Liver (tissue), 9 donors: ENCODE measurements around the gene RNGTT. TPM values are rescaled to one million over a fixed set of nuclear protein-coding genes. Genes with fewer than 3 reads are reported as not detected.
A peak's percentile ranks its signal among the peaks of the same experiment; 100 is the strongest.

Experiments
- DNase-seq: peaks from one replicate; pipeline ENCODE4 v3.0.0-alpha.2; 2017; ENCODE audit warnings: low spot score
- H3K27ac ChIP-seq, 2 donors: one replicate each; pipeline ENCODE4 v1.7.0; 2013; ENCODE audit warnings: inconsistent platforms in 2 of 2, low read length in 2 of 2, control low read depth in 1 of 2, low read depth in 1 of 2, mild to moderate bottlenecking in 1 of 2
- H3K27me3 ChIP-seq, 4 donors: one replicate each; pipeline versions ENCODE4 v1.6.1 to v1.7.0; 2013; ENCODE audit warnings: low read length in 3 of 4, inconsistent platforms in 1 of 4, mild to moderate bottlenecking in 1 of 4, moderate library complexity in 1 of 4; ENCODE audit not compliant: control insufficient read depth in 4 of 4, insufficient read depth in 4 of 4
- H3K36me3 ChIP-seq, 4 donors: one replicate each; pipeline versions ENCODE4 v1.6.1 to v1.7.0; 2013; ENCODE audit warnings: low read length in 3 of 4, mild to moderate bottlenecking in 3 of 4, low read depth in 1 of 4, moderate library complexity in 1 of 4; ENCODE audit not compliant: control insufficient read depth in 4 of 4, insufficient read depth in 3 of 4
- H3K4me1 ChIP-seq, 4 donors: one replicate each; pipeline versions ENCODE4 v1.6.1 to v1.7.0; 2013; ENCODE audit warnings: low read length in 3 of 4, mild to moderate bottlenecking in 3 of 4, moderate library complexity in 1 of 4; ENCODE audit not compliant: control insufficient read depth in 4 of 4, insufficient read depth in 4 of 4
- H3K4me3 ChIP-seq, 3 donors: one replicate each; pipeline versions ENCODE4 v1.6.1 to v1.7.0; 2013; ENCODE audit warnings: low read length in 3 of 3, control low read depth in 1 of 3, low read depth in 1 of 3, mild to moderate bottlenecking in 1 of 3
- H3K9ac ChIP-seq, 2 donors: one replicate each; pipeline ENCODE4 v1.7.0; 2013; ENCODE audit warnings: low read length in 2 of 2, mild to moderate bottlenecking in 2 of 2, moderate library complexity in 2 of 2, control low read depth in 1 of 2, low read depth in 1 of 2
- H3K9me3 ChIP-seq, 4 donors: one replicate each; pipeline versions ENCODE4 v1.6.1 to v1.7.0; 2013; ENCODE audit warnings: low read length in 3 of 4; ENCODE audit not compliant: control insufficient read depth in 4 of 4
- ATF3 ChIP-seq: IDR thresholded peaks from 2 replicates; pipeline ENCODE4 v1.6.1; 2016; ENCODE audit warnings: antibody characterized with exemption
- CTCF ChIP-seq: fragments of 150-350 bp; IDR thresholded peaks from 2 replicates; pipeline ENCODE4 v1.5.1; 2017; ENCODE audit warnings: improper control_type of control experiment, low read depth, low read length; ENCODE audit not compliant: missing input control
- EGR1 ChIP-seq, 2 donors: IDR thresholded peaks; 2 replicates each; pipeline ENCODE4 v1.6.1; 2016 to 2018; ENCODE audit warnings: antibody characterized with exemption in 2 of 2, low read depth in 2 of 2
- FOXA1 ChIP-seq: IDR thresholded peaks from 2 replicates; pipeline ENCODE4 v1.6.1; 2016; ENCODE audit warnings: antibody characterized with exemption
- FOXA2 ChIP-seq: IDR thresholded peaks from 2 replicates; pipeline ENCODE4 v1.6.1; 2016; ENCODE audit warnings: antibody characterized with exemption
- GABPA ChIP-seq, 2 donors: IDR thresholded peaks in 1 of 2; conservative IDR thresholded peaks in 1 of 2; 2 replicates each; pipeline ENCODE4 v1.6.1; 2016; ENCODE audit warnings: antibody characterized with exemption in 2 of 2, mild to moderate bottlenecking in 1 of 2, moderate library complexity in 1 of 2
- HNF4A ChIP-seq, 2 donors: conservative IDR thresholded peaks; 2 replicates each; pipeline ENCODE4 v1.6.1; 2016; ENCODE audit warnings: antibody characterized with exemption in 2 of 2, mild to moderate bottlenecking in 2 of 2
- HNF4G ChIP-seq: IDR thresholded peaks from 2 replicates; pipeline ENCODE4 v1.6.1; 2016; ENCODE audit warnings: antibody characterized with exemption
- JUND ChIP-seq, 2 donors: IDR thresholded peaks; 2 replicates each; pipeline ENCODE4 v1.6.1; 2016; ENCODE audit warnings: antibody characterized with exemption in 2 of 2
- MAX ChIP-seq: IDR thresholded peaks from 2 replicates; pipeline ENCODE4 v1.6.1; 2016; ENCODE audit warnings: antibody characterized with exemption
- NR2F2 ChIP-seq: IDR thresholded peaks from 2 replicates; pipeline ENCODE4 v1.6.1; 2016; ENCODE audit warnings: antibody characterized with exemption
- RAD21 ChIP-seq, 2 donors: IDR thresholded peaks; 2 replicates each; pipeline ENCODE4 v1.6.1; 2016; ENCODE audit warnings: antibody characterized with exemption in 2 of 2, mild to moderate bottlenecking in 2 of 2
- RXRA ChIP-seq, 2 donors: IDR thresholded peaks; 2 replicates each; pipeline ENCODE4 v1.6.1; 2017 to 2018; ENCODE audit warnings: antibody characterized with exemption in 2 of 2, mild to moderate bottlenecking in 1 of 2
- SP1 ChIP-seq: IDR thresholded peaks from 2 replicates; pipeline ENCODE4 v1.6.1; 2018; ENCODE audit warnings: antibody characterized with exemption, mild to moderate bottlenecking
- TAF1 ChIP-seq: conservative IDR thresholded peaks from 2 replicates; pipeline ENCODE4 v1.6.1; 2016; ENCODE audit warnings: antibody characterized with exemption, mild to moderate bottlenecking
- YY1 ChIP-seq: IDR thresholded peaks from 2 replicates; pipeline ENCODE4 v1.6.1; 2016; ENCODE audit warnings: antibody characterized with exemption, mild to moderate bottlenecking
- WGBS: extraction: QIAGEN DNeasy Blood & Tissue Kit; methylation state at CpG from one replicate; pipeline ENCODE4 v1.1.7; 2013; 5-methylcytosine and 5-hydroxymethylcytosine counted together
- polyA plus RNA-seq, 2 donors: library from polyadenylated mRNA; stranded (reverse) in 1 of 2; unstranded in 1 of 2; fragments of 200-250 nt in 1 of 2; fragments of >200 nt in 1 of 2; fragmentation: Nextera tagmentation in 1 of 2; extraction: Ambion mirVana in 1 of 2; gene quantifications; one replicate each; pipeline versions ENCODE4 v1.2.1 to v1.2.3, GENCODE V29; 2013 to 2015
- total RNA-seq, 2 donors: library from RNA; depleted of rRNA; stranded (reverse); fragments of >200 nt; gene quantifications; one replicate each; pipeline ENCODE4 v1.2.3, GENCODE V29; 2014
- TF ChIP-seq, protein P1 (sequence below): IDR thresholded peaks from 2 replicates; pipeline ENCODE4 v1.6.1; 2016; ENCODE audit warnings: antibody characterized with exemption
- TF ChIP-seq, protein P2 (sequence below): IDR thresholded peaks from 2 replicates; pipeline ENCODE4 v1.6.1; 2016; ENCODE audit warnings: antibody characterized with exemption, mild to moderate bottlenecking
- donor health status: healthy.
- donor health status: healthy.
- donor health status: healthy.
- donor health status: healthy.
- donor health status: healthy.

RNGTT gene
- total and polyA plus RNA-seq, 4 donors: 4.1 to 20.8 (median 7.2) TPM

GRCh38 chr6:88671624-88672023 lies 291.8 kb downstream of the RNGTT start:
- no peak overlapping the region for H3K4me3 ChIP-seq
- H3K36me3 ChIP-seq: no peaks in the 10 kb centered on the region
- TF ChIP-seq HNF4A (conservative IDR thresholded peaks at IDR 0.05): peak in 1 of 2 donors; percentile 16
- TF ChIP-seq HNF4G: no peak
- TF ChIP-seq CTCF: no peak
- TF ChIP-seq JUND (IDR thresholded peaks at IDR 0.05): no peak
- no peak overlapping the region for H3K9ac ChIP-seq
- 45% methylated on average over 2 of the region's 2 CpGs for whole genome bisulfite sequencing
- H3K27me3 ChIP-seq: no peaks in the 10 kb centered on the region
- no peak overlapping the region for H3K27ac ChIP-seq
- peaks cover 0 to 4% (median under 1%) of the 10 kb centered on the region in 4 donors for H3K9me3 ChIP-seq
- H3K4me1 ChIP-seq: peaks cover 4 to 26% (median 12%) of the 10 kb centered on the region in 4 donors
- DNase-seq: no peak

DNA sequence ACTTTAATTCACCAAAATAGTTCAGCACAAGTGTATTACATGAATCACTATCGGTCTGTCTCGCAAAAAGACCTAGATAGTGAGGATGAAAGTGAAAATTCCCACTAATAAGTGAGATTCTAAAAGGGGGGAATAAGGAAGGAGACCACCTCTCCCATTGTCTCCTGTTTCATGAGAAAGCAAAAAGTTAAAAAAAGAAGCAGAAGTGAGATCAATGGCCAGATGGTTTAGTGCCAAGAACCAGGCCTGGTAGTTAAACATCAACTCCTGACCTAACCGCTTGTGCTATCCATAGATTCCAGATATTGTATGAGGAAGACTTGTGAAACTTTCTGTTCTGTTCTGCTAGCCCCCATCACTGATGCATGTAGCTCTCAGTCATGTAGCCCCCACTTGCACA lies 293.0 kb downstream of the RNGTT start:
- no peak for DNase-seq
- Histone ChIP-seq H3K9ac (no peak overlapping the region), H3K27ac (peak overlapping the region; percentile 40 to 41), H3K9me3 (peaks cover 0 to 4% (median under 1%) of the 10 kb centered on the region in 4 donors), H3K4me1 (peaks cover 4 to 26% (median 12%) of the 10 kb centered on the region in 4 donors), H3K27me3 (no peaks in the 10 kb centered on the region), H3K4me3 (no peak overlapping the region), H3K36me3 (no peaks in the 10 kb centered on the region)
- WGBS: 71% methylated on average over 3 of the region's 3 CpGs
- TF ChIP-seq FOXA1 (no peak), GABPA (IDR thresholded peaks at IDR 0.05 in 1 of 2, conservative IDR thresholded peaks at IDR 0.05 in 1 of 2) (no peak), TAF1 (no peak), EGR1 (IDR thresholded peaks at IDR 0.05; ENCODE audit: low read depth in 2 of 2) (peak in 1 of 2 donors; percentile 26), HNF4A (conservative IDR thresholded peaks at IDR 0.05) (peak; percentile 28 to 46), HNF4G (no peak), CTCF (no peak), RAD21 (IDR thresholded peaks at IDR 0.05) (no peak), MAX (no peak), YY1 (peak; percentile 58), SP1 (no peak), ATF3 (no peak), NR2F2 (no peak), JUND (IDR thresholded peaks at IDR 0.05) (peak in 1 of 2 donors; percentile 21), FOXA2 (peak; percentile 18), RXRA (IDR thresholded peaks at IDR 0.05) (peak; percentile 16 to 44)
- TF ChIP-seq, protein P1, sequence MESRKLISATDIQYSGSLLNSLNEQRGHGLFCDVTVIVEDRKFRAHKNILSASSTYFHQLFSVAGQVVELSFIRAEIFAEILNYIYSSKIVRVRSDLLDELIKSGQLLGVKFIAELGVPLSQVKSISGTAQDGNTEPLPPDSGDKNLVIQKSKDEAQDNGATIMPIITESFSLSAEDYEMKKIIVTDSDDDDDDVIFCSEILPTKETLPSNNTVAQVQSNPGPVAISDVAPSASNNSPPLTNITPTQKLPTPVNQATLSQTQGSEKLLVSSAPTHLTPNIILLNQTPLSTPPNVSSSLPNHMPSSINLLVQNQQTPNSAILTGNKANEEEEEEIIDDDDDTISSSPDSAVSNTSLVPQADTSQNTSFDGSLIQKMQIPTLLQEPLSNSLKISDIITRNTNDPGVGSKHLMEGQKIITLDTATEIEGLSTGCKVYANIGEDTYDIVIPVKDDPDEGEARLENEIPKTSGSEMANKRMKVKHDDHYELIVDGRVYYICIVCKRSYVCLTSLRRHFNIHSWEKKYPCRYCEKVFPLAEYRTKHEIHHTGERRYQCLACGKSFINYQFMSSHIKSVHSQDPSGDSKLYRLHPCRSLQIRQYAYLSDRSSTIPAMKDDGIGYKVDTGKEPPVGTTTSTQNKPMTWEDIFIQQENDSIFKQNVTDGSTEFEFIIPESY: no peak
- TF ChIP-seq, protein P2, sequence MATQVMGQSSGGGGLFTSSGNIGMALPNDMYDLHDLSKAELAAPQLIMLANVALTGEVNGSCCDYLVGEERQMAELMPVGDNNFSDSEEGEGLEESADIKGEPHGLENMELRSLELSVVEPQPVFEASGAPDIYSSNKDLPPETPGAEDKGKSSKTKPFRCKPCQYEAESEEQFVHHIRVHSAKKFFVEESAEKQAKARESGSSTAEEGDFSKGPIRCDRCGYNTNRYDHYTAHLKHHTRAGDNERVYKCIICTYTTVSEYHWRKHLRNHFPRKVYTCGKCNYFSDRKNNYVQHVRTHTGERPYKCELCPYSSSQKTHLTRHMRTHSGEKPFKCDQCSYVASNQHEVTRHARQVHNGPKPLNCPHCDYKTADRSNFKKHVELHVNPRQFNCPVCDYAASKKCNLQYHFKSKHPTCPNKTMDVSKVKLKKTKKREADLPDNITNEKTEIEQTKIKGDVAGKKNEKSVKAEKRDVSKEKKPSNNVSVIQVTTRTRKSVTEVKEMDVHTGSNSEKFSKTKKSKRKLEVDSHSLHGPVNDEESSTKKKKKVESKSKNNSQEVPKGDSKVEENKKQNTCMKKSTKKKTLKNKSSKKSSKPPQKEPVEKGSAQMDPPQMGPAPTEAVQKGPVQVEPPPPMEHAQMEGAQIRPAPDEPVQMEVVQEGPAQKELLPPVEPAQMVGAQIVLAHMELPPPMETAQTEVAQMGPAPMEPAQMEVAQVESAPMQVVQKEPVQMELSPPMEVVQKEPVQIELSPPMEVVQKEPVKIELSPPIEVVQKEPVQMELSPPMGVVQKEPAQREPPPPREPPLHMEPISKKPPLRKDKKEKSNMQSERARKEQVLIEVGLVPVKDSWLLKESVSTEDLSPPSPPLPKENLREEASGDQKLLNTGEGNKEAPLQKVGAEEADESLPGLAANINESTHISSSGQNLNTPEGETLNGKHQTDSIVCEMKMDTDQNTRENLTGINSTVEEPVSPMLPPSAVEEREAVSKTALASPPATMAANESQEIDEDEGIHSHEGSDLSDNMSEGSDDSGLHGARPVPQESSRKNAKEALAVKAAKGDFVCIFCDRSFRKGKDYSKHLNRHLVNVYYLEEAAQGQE: no peak
